Kidney glomerular epithelial cell (primary cell): ENCODE results near the gene MAPT.
"Not testable (repeated sequence)": the region's sequence is repeated elsewhere in the genome, so short reads cannot be mapped to it uniquely, and the experiment has no call there.

Experiments used
- DNase-seq: peaks from one replicate; lab custom pipeline; 2025; lab: John Stamatoyannopoulos, UW

Gene MAPT

GRCh38 chr17:46011711-46012505, 117.6 kb downstream of the MAPT start:
- DNase-seq, result no peak

- DNase-seq, result no peak
Observed at GRCh38 chr17:46012506-46013079, 118.2 kb downstream of the MAPT start.

GRCh38 chr17:46013127-46013501, 118.8 kb downstream of the MAPT start:
- no peak for DNase-seq

DNA sequence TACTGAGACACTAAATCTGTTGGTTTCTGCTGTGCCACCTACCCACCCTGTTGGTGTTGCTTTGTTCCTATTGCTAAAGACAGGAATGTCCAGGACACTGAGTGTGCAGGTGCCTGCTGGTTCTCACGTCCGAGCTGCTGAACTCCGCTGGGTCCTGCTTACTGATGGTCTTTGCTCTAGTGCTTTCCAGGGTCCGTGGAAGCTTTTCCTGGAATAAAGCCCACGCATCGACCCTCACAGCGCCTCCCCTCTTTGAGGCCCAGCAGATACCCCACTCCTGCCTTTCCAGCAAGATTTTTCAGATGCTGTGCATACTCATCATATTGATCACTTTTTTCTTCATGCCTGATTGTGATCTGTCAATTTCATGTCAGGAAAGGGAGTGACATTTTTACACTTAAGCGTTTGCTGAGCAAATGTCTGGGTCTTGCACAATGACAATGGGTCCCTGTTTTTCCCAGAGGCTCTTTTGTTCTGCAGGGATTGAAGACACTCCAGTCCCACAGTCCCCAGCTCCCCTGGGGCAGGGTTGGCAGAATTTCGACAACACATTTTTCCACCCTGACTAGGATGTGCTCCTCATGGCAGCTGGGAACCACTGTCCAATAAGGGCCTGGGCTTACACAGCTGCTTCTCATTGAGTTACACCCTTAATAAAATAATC, 119.3 kb downstream of the MAPT start:
- no peak for DNase-seq

DNA sequence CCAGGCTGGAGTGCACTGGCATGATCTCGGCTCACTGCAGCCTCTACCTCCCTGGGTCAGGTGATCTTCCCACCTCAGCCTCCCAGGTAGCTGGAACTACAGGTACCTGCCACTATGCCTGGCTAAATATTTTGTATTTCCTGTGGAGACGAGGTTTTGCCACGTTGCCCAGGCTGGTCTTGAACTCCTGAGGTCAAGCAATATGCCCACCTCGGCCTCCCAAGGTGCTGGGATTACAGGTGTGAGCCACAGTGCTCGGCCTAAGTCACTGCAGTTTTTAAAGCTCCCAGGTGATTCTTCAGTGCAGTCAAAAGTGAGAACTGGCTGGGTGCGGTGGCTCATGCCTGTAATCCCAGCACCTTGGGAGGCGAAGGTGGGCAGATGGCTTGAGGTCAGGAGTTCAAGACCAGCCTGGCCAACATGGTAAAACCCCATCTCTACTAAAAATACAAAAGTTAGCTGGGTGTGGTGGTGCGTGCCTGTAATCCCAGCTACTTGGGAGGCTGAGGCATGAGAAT, 125.1 kb downstream of the MAPT start:
- DNase-seq, result not testable (repeated sequence)

GRCh38 chr17:46020023-46020761, 125.8 kb downstream of the MAPT start:
- DNase-seq, result no peak

- DNase-seq, result no peak
Observed at GRCh38 chr17:46020998-46021397, 126.6 kb downstream of the MAPT start.

DNA sequence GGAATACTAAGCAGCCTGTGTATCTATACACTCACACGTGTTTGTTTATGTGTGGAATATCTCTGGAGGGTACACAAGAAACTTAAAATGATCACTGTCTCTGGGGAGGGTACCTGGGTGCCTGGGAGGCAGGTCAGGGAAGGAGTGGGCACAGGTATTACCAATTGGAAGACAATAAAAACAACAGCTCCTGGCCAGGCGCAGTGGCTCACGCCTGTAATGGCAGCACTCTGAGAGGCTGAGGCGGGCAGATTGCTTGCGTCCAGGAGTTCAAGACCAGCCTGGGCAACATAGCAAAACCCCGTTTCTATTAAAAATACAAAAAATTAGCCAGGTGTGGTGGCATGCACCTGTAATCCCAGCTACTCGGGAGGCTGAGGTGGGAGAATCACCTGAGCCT, 129.0 kb downstream of the MAPT start:
- not testable (repeated sequence) for DNase-seq

DNA sequence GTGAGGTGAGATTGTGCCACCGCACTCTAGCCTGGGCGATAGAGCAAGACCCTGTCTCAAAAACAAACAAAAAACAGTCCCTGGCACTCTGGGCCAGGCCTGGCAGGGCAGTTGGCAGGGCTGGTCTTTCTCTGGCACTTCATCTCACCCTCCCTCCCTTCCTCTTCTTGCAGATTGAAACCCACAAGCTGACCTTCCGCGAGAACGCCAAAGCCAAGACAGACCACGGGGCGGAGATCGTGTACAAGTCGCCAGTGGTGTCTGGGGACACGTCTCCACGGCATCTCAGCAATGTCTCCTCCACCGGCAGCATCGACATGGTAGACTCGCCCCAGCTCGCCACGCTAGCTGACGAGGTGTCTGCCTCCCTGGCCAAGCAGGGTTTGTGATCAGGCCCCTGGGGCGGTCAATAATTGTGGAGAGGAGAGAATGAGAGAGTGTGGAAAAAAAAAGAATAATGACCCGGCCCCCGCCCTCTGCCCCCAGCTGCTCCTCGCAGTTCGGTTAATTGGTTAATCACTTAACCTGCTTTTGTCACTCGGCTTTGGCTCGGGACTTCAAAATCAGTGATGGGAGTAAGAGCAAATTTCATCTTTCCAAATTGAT, 129.5 kb downstream of the MAPT start:
- DNase-seq, result no peak

- DNase-seq, result no peak
Observed at GRCh38 chr17:46024590-46024989, 130.2 kb downstream of the MAPT start.

DNA sequence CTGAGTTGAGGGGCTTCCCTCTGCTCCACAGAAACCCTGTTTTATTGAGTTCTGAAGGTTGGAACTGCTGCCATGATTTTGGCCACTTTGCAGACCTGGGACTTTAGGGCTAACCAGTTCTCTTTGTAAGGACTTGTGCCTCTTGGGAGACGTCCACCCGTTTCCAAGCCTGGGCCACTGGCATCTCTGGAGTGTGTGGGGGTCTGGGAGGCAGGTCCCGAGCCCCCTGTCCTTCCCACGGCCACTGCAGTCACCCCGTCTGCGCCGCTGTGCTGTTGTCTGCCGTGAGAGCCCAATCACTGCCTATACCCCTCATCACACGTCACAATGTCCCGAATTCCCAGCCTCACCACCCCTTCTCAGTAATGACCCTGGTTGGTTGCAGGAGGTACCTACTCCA, 130.7 kb downstream of the MAPT start:
- DNase-seq, result no peak

GRCh38 chr17:46025510-46026165, 131.3 kb downstream of the MAPT start:
- no peak for DNase-seq

GRCh38 chr17:46026166-46027047, 132.1 kb downstream of the MAPT start:
- DNase-seq, result no peak

- no peak for DNase-seq
Observed at GRCh38 chr17:46027048-46027975, 133.0 kb downstream of the MAPT start.

- no peak for DNase-seq
Observed at GRCh38 chr17:46027976-46028325, 133.6 kb downstream of the MAPT start.

- DNase-seq, result no peak
Observed at GRCh38 chr17:46028374-46028773, 134.0 kb downstream of the MAPT start.

- no peak for DNase-seq
Observed at GRCh38 chr17:46028981-46029565, 134.7 kb downstream of the MAPT start.

DNA sequence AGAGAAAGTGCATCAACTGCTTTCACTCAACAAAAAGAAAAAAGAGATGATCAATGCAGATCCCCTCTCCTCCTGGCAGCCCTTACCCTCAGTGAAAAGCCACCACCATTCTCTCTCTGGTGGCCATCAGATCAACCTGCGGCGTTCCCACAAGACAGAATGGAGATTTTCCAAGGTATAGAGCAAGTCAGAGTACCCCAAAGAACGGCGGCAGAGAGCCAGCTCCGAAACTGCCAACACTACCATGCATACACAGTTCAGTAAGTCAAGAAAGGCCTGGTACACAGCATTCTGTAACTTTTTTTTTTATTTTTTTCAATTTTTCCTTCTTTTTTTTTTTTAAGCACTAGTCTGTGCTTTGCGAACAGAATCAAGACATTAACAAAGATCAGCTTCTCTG, 135.3 kb downstream of the MAPT start:
- no peak for DNase-seq

GRCh38 chr17:46030752-46031151, 136.4 kb downstream of the MAPT start:
- DNase-seq, result no peak
